Stimulated activated CD8-positive, alpha-beta memory T cell treated with anti-CD3 and anti-CD28 coated beads, Interleukin-12 subunit alpha, Interleukin-12 subunit beta, amount 100 ng/mL, for 1 hour (primary cell): ENCODE data around the gene PTPN14.

Experiments
- DNase-seq: peaks from one replicate; pipeline ENCODE4 v3.0.0-alpha.2; 2020; ENCODE audit warnings: low read depth

The PTPN14 gene

GRCh38 chr1:214568328-214568727 lies 16.9 kb upstream of the PTPN14 start:
- DNase-seq: no peak

- no peak for DNase-seq
Measured at GRCh38 chr1:214567481-214567980, 16.1 kb upstream of the PTPN14 start.

- DNase-seq: no peak
Measured at GRCh38 chr1:214566158-214567104, 15.0 kb upstream of the PTPN14 start.

GRCh38 chr1:214565310-214565709 lies 13.9 kb upstream of the PTPN14 start:
- DNase-seq: no peak

- no peak for DNase-seq
Measured at GRCh38 chr1:214563881-214564280, 12.5 kb upstream of the PTPN14 start.

GRCh38 chr1:214557952-214558735 lies 6.7 kb upstream of the PTPN14 start:
- no peak for DNase-seq

- DNase-seq: no peak
Measured at GRCh38 chr1:214553142-214553710, 1.8 kb upstream of the PTPN14 start.

- no peak for DNase-seq
Measured at GRCh38 chr1:214552174-214552608, 789 bp upstream of the PTPN14 start.

- DNase-seq: no peak
Measured at GRCh38 chr1:214550857-214551435, 456 bp downstream of the PTPN14 start.

- no peak for DNase-seq
Measured at GRCh38 chr1:214550013-214550856, 1.2 kb downstream of the PTPN14 start.

GRCh38 chr1:214549604-214550003 lies 1.8 kb downstream of the PTPN14 start:
- no peak for DNase-seq

- DNase-seq: no peak
Measured at GRCh38 chr1:214548988-214549387, 2.4 kb downstream of the PTPN14 start.

GRCh38 chr1:214548271-214548670 lies 3.1 kb downstream of the PTPN14 start:
- DNase-seq: no peak

GRCh38 chr1:214547747-214548146 lies 3.7 kb downstream of the PTPN14 start:
- no peak for DNase-seq

- DNase-seq: no peak
Measured at GRCh38 chr1:214546886-214547641, 4.3 kb downstream of the PTPN14 start.

- no peak for DNase-seq
Measured at GRCh38 chr1:214546084-214546483, 5.3 kb downstream of the PTPN14 start.

- no peak for DNase-seq
Measured at GRCh38 chr1:214545293-214545692, 6.1 kb downstream of the PTPN14 start.

GRCh38 chr1:214544791-214545190 lies 6.6 kb downstream of the PTPN14 start:
- no peak for DNase-seq

GRCh38 chr1:214542275-214543199 lies 8.9 kb downstream of the PTPN14 start:
- no peak for DNase-seq
